ENCODE data around the gene BCKDHB. TPM values are rescaled to one million over a fixed set of nuclear protein-coding genes. Genes with fewer than 3 reads are reported as not detected.

Gene BCKDHB
- total RNA-seq, 1 experiment from 2014 or later: 16.4 TPM

DNA sequence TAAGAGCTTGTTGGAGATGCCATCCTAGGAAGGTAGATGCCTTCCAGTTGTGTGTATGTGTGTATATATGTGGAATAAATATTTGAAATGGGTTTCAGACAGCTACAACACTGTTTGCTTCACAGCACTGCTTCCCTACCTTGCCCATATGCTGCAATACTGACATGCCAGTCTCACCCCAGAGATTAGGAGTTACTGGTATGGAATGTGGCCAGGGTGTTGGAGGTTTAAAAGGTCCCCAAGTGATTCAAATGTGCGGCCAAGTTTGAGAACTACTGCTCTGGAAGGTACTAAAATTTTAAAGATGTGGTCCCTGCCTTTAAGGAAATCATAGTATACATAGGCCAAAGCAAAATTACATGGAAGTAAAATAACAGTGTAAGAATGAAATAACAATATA is 39.5 kb downstream of the BCKDHB start:
- no peak for TF ChIP-seq REST (IDR thresholded peaks at IDR 0.05; ENCODE audit: insufficient read depth in 1 of 2, low read depth in 2 of 2, low read length in 1 of 2)
- no peak for TF ChIP-seq TCF7L2 (IDR thresholded peaks at IDR 0.05; ENCODE audit: low read depth, low read length)
- no peak for TF ChIP-seq SIN3A (IDR thresholded peaks at IDR 0.05; ENCODE audit: borderline replicate concordance, insufficient read depth, low read depth, low read length)
- TF ChIP-seq, protein P1, sequence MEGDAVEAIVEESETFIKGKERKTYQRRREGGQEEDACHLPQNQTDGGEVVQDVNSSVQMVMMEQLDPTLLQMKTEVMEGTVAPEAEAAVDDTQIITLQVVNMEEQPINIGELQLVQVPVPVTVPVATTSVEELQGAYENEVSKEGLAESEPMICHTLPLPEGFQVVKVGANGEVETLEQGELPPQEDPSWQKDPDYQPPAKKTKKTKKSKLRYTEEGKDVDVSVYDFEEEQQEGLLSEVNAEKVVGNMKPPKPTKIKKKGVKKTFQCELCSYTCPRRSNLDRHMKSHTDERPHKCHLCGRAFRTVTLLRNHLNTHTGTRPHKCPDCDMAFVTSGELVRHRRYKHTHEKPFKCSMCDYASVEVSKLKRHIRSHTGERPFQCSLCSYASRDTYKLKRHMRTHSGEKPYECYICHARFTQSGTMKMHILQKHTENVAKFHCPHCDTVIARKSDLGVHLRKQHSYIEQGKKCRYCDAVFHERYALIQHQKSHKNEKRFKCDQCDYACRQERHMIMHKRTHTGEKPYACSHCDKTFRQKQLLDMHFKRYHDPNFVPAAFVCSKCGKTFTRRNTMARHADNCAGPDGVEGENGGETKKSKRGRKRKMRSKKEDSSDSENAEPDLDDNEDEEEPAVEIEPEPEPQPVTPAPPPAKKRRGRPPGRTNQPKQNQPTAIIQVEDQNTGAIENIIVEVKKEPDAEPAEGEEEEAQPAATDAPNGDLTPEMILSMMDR (IDR thresholded peaks at IDR 0.05): no peak
- no peak for TF ChIP-seq POLR2AphosphoS5 (IDR thresholded peaks at IDR 0.05; ENCODE audit: low read depth, low read length)
- ChIA-PET POLR2A (no interaction called here), CTCF (no interaction called here)
- Histone ChIP-seq H3K4me1 (ENCODE audit: control insufficient read depth, insufficient read depth, low read length) (no peaks in the 10 kb centered on the region), H3K27me3 (ENCODE audit: control insufficient read depth, insufficient read depth, low read length) (no peaks in the 10 kb centered on the region), H3K9me3 (ENCODE audit: control insufficient read depth, insufficient read depth, low read depth, low read length) (no peaks in the 10 kb centered on the region), H3K36me3 (ENCODE audit: control insufficient read depth, insufficient read depth, low read length) (no peaks in the 10 kb centered on the region; the same call in 1 of the 2 replicates), H3K4me3 (ENCODE audit: low read depth in 2 of 2, low read length in 2 of 2) (no peak overlapping the region), H3K27ac (ENCODE audit: low read length) (no peak overlapping the region)
- intact Hi-C loops (cut with micrococcal nuclease; ENCODE audit: unreplicated experiment): no loop called here
- BruUV-seq (replicated peaks): no TSS peak
- in situ Hi-C loops (cut with HindIII; ENCODE audit: low pct_unique_long_range_greater_than_20kb, low sequenced_read_pairs): no loop called here
- ATAC-seq (no peak), DNase-seq (ENCODE audit: low read depth, low spot score) (no peak)

DNA sequence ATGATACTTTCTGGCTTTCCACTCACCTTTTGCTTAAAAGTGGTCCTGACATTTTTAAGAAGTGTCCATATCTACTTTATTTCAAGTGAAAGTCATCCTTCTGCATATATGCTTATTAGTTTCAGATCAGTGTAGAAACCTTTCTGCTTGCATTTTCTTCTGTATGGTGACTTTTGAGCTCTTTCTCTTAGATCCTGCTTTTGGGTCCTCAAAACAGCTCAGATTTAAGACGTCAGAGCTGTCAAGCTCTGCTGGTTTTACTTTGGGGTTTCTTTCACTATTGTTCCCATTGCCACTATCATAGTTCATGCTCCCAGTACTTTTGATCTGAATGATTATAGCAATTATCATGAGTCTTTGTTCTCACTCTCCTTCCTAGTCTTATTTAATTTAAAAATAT is 41.7 kb downstream of the BCKDHB start:
- ATAC-seq: no peak
- no peak for DNase-seq (ENCODE audit: low read depth, low spot score)
- Histone ChIP-seq H3K4me3 (ENCODE audit: low read depth in 2 of 2, low read length in 2 of 2) (no peak overlapping the region), H3K4me1 (ENCODE audit: control insufficient read depth, insufficient read depth, low read length) (no peaks in the 10 kb centered on the region), H3K27me3 (ENCODE audit: control insufficient read depth, insufficient read depth, low read length) (no peaks in the 10 kb centered on the region), H3K9me3 (ENCODE audit: control insufficient read depth, insufficient read depth, low read depth, low read length) (no peaks in the 10 kb centered on the region), H3K36me3 (ENCODE audit: control insufficient read depth, insufficient read depth, low read length) (no peaks in the 10 kb centered on the region), H3K27ac (ENCODE audit: low read length) (no peak overlapping the region)
- ChIA-PET POLR2A (no interaction called here), CTCF (no interaction called here)
- intact Hi-C loops (cut with micrococcal nuclease; ENCODE audit: unreplicated experiment): no loop called here
- no TSS peak for BruUV-seq (replicated peaks)
- TF ChIP-seq SIN3A (IDR thresholded peaks at IDR 0.05; ENCODE audit: borderline replicate concordance, insufficient read depth, low read depth, low read length) (no peak), REST (IDR thresholded peaks at IDR 0.05; ENCODE audit: insufficient read depth in 1 of 2, low read depth in 2 of 2, low read length in 1 of 2) (no peak), TCF7L2 (IDR thresholded peaks at IDR 0.05; ENCODE audit: low read depth, low read length) (no peak), POLR2AphosphoS5 (IDR thresholded peaks at IDR 0.05; ENCODE audit: low read depth, low read length) (no peak)
- in situ Hi-C loops (cut with HindIII; ENCODE audit: low pct_unique_long_range_greater_than_20kb, low sequenced_read_pairs): no loop called here
